OCI-LY7 (cell line): ENCODE measurements around the gene RRP15.

ENCODE experiments used
- CTCF ChIP-seq: fragments of 200-600 bp; sonication (generic); conservative IDR thresholded peaks from 2 replicates; pipeline ENCODE4 v1.5.1; 2014; ENCODE audit warnings: mild to moderate bottlenecking, antibody characterized with exemption, low read length, moderate library complexity, mixed read lengths
- EZH2phosphoT487 ChIP-seq: fragments of 200-600 bp; sonication (generic); IDR thresholded peaks from 2 replicates; pipeline ENCODE4 v1.6.1; 2018; ENCODE audit warnings: low read depth, borderline replicate concordance, mild to moderate bottlenecking, mixed run types, antibody characterized with exemption, low read length, moderate library complexity, mixed read lengths

GRCh38 chr1:218346391-218347204, 61.5 kb downstream of the RRP15 start:
- TF ChIP-seq CTCF (no peak), EZH2phosphoT487 (no peak)
